Stomach (tissue), 9 donors: ENCODE measurements around the gene POLE3. TPM values are rescaled to one million over a fixed set of nuclear protein-coding genes. Genes with fewer than 3 reads are reported as not detected.

Experiments
- DNase-seq, 2 donors: peaks; one replicate each; pipeline versions ENCODE4 v3.0.0 to v3.0.0-alpha.2; 2013 to 2019
- H3K27ac ChIP-seq, 5 donors: fragments of 200-600 bp in 4 of 5; sonication (generic) in 4 of 5; one replicate each; pipeline ENCODE4 v1.5.1; 2013 to 2019; ENCODE audit warnings: mild to moderate bottlenecking in 1 of 5, moderate library complexity in 1 of 5
- H3K27me3 ChIP-seq, 3 donors: fragments of 200-600 bp; sonication (generic); one replicate each; pipeline ENCODE4 v1.5.1; 2017 to 2019; ENCODE audit warnings: mixed run types in 1 of 3
- H3K36me3 ChIP-seq, 4 donors: fragments of 200-600 bp; sonication (generic); 1 replicate in 3 of 4; 2 replicates in 1 of 4; pipeline ENCODE4 v1.5.1; 2016 to 2019
- H3K4me1 ChIP-seq, 4 donors: fragments of 200-600 bp; sonication (generic); one replicate each; pipeline ENCODE4 v1.5.1; 2016 to 2019
- H3K4me3 ChIP-seq, 4 donors: fragments of 200-600 bp; sonication (generic) in 3 of 4; one replicate each; pipeline ENCODE4 v1.5.1; 2016 to 2019; ENCODE audit warnings: mild to moderate bottlenecking in 1 of 4
- H3K9me3 ChIP-seq, 4 donors: fragments of 200-600 bp; sonication (generic); one replicate each; pipeline ENCODE4 v1.5.1; 2016 to 2019
- CTCF ChIP-seq, 7 experiments: fragments of 450-650 bp in 4 of 7; fragments of 200-600 bp in 3 of 7; sonication (generic) in 3 of 7; IDR thresholded peaks; one replicate each; pipeline ENCODE4 v1.5.1; 2016 to 2019; ENCODE audit warnings: antibody characterized with exemption in 7 of 7, control low read depth in 2 of 7, mild to moderate bottlenecking in 1 of 7
- EP300 ChIP-seq: sonication (generic); formaldehyde crosslinking; IDR thresholded peaks from one replicate; pipeline ENCODE4 v1.6.1; 2017; ENCODE audit warnings: antibody characterized with exemption
- POLR2A ChIP-seq, 4 donors: fragments of 450-650 bp; IDR thresholded peaks; one replicate each; pipeline ENCODE4 v1.6.1; 2016; ENCODE audit warnings: antibody characterized with exemption in 4 of 4, control low read depth in 2 of 4, mild to moderate bottlenecking in 1 of 4, moderate library complexity in 1 of 4
- POLR2AphosphoS5 ChIP-seq, 3 donors: sonication (generic); formaldehyde crosslinking; IDR thresholded peaks; one replicate each; pipeline ENCODE4 v1.6.1; 2016; ENCODE audit warnings: antibody characterized with exemption in 3 of 3
- WGBS, 5 donors: extraction: QIAGEN DNeasy Blood & Tissue Kit in 3 of 5; methylation state at CpG; one replicate each; pipeline versions ENCODE4 v1.1.5 to v1.1.7; 2013 to 2018; 5-methylcytosine and 5-hydroxymethylcytosine counted together
- intact Hi-C: fragments of 100-400 bp; cut with DNase I; formaldehyde crosslinking; loops from one replicate; pipeline ENCODE4 v1.15.1; 2023; ENCODE audit warnings: low total_unique reads
- polyA plus RNA-seq, 3 donors: library from polyadenylated mRNA; stranded (reverse); fragments of 200-250 nt; gene quantifications; one replicate each; pipeline ENCODE4 v1.2.3, GENCODE V29; 2013
- total RNA-seq, 5 donors: library from RNA; depleted of rRNA; stranded (reverse); fragments of >200 nt; gene quantifications; one replicate each; pipeline versions ENCODE4 v1.1.0 to v1.2.3, GENCODE V29; 2014 to 2016
- donor health status: healthy with polysubstance abuse.
- donor health status: Bipolar disorder and iron deficiency.
- donor health status: healthy.

The POLE3 gene
- total and polyA plus RNA-seq, 8 donors, result 4.1 to 47.4 (median 28.8) TPM

GRCh38 chr9:113403646-113404045 lies 6.8 kb downstream of the POLE3 start:
- Histone ChIP-seq H3K4me1 (peaks cover 20 to 52% (median 38%) of the 10 kb centered on the region in 4 donors), H3K9me3 (no peaks in the 10 kb centered on the region), H3K36me3 (peaks cover 5 to 17% (median 14%) of the 10 kb centered on the region in 4 donors), H3K27me3 (no peaks in the 10 kb centered on the region), H3K27ac (no peak overlapping the region), H3K4me3 (no peak overlapping the region)
- no peak for DNase-seq
- 73 to 82% (median 81%) methylated on average over 2 of the region's 2 CpGs for WGBS, 5 donors
- intact Hi-C loops, result no loop called here
- no peak for TF ChIP-seq POLR2AphosphoS5 (IDR thresholded peaks at IDR 0.05)
- no peak for TF ChIP-seq POLR2A (IDR thresholded peaks at IDR 0.05)
- TF ChIP-seq EP300, result no peak
- no peak for TF ChIP-seq CTCF (IDR thresholded peaks at IDR 0.05)

GRCh38 chr9:113401027-113401792 lies 9.3 kb downstream of the POLE3 start, which contains the start of gene ALAD:
Gene ALAD, minus strand, starts transcription at chr9:113401284. Its CDS starts 7,725 bp downstream, at chr9:113393559.
- Histone ChIP-seq H3K9me3 (no peaks in the 10 kb centered on the region), H3K4me3 (peak within 1 kb of the TSS; percentile 87 to 94 (median 91)), H3K27ac (peak within 1 kb of the TSS; percentile 81 to 94 (median 86)), H3K4me1 (peaks cover 28 to 54% (median 50%) of the 10 kb centered on the region in 4 donors), H3K27me3 (no peaks in the 10 kb centered on the region), H3K36me3 (no peaks in the 10 kb centered on the region)
- intact Hi-C loops, result no loop called here
- WGBS, 5 donors, result 2 to 7% (median 2%) methylated on average over 12 to 50 of the region's 50 CpGs
- peak; percentile 100 for DNase-seq
- TF ChIP-seq CTCF (IDR thresholded peaks at IDR 0.05) (peak in 6 of 7 experiments; percentile 7 to 96 (median 94)), POLR2AphosphoS5 (IDR thresholded peaks at IDR 0.05) (peak; percentile 31 to 93 (median 76)), EP300 (no peak), POLR2A (IDR thresholded peaks at IDR 0.05) (peak in 1 of 4 donors; percentile 47)

- WGBS, 5 donors, result 41 to 69% (median 56%) methylated on average over 3 of the region's 3 CpGs
- DNase-seq, result no peak
- no peak for TF ChIP-seq POLR2AphosphoS5 (IDR thresholded peaks at IDR 0.05)
- no peak for TF ChIP-seq CTCF (IDR thresholded peaks at IDR 0.05)
- TF ChIP-seq POLR2A (IDR thresholded peaks at IDR 0.05), result no peak
- H3K9me3 ChIP-seq, result no peaks in the 10 kb centered on the region
- peak overlapping the region; percentile 81 to 94 (median 86) for H3K27ac ChIP-seq
- peak overlapping the region; percentile 87 to 94 (median 91) for H3K4me3 ChIP-seq
- H3K4me1 ChIP-seq, result peaks cover 28 to 63% (median 52%) of the 10 kb centered on the region in 4 donors
- no peaks in the 10 kb centered on the region for H3K27me3 ChIP-seq
- intact Hi-C loops, result loop anchor here (10.0 kb wide), 1 partner anchor 55 kb away; the partner anchor contains the start of genes BSPRY and WDR31
- peaks cover 0 to 14% (median 8%) of the 10 kb centered on the region in 4 donors for H3K36me3 ChIP-seq
These were observed 10.8 kb downstream of the POLE3 start for GRCh38 chr9:113399646-113400200.

- WGBS, 5 donors, result 44 to 60% (median 46%) methylated on average over 5 of the region's 5 CpGs
- no peak for DNase-seq
- Histone ChIP-seq H3K36me3 (peaks cover 0 to 22% (median 13%) of the 10 kb centered on the region in 4 donors), H3K9me3 (no peaks in the 10 kb centered on the region), H3K27me3 (no peaks in the 10 kb centered on the region), H3K4me1 (peaks cover 28 to 63% (median 52%) of the 10 kb centered on the region in 4 donors), H3K4me3 (peak overlapping the region in 1 of 4 donors; percentile 94), H3K27ac (peak overlapping the region; percentile 44 to 89 (median 84))
- TF ChIP-seq CTCF (IDR thresholded peaks at IDR 0.05), result no peak
- TF ChIP-seq POLR2AphosphoS5 (IDR thresholded peaks at IDR 0.05), result no peak
- TF ChIP-seq POLR2A (IDR thresholded peaks at IDR 0.05), result no peak
- no peak for TF ChIP-seq EP300
- intact Hi-C loops, result loop anchor here (10.0 kb wide), 1 partner anchor 54 kb away; the partner anchor contains the start of genes BSPRY and WDR31
These were observed 11.7 kb downstream of the POLE3 start for GRCh38 chr9:113398796-113399195.
